Occipital lobe (tissue), 2 donors: ENCODE data around the gene KDM5B. TPM values are rescaled to one million over a fixed set of nuclear protein-coding genes. Genes with fewer than 3 reads are reported as not detected.
"Not testable (repeated sequence)": the region's sequence is repeated elsewhere in the genome, so short reads cannot be mapped to it uniquely, and the experiment has no call there.

Source experiments
- DNase-seq: peaks from one replicate; lab custom pipeline; 2025; lab: John Stamatoyannopoulos, UW
- total RNA-seq: library from RNA; depleted of rRNA; stranded (reverse); fragments of >200 nt; gene quantifications from one replicate; pipeline ENCODE4 v1.2.3, GENCODE V29; 2014

Gene KDM5B
- total RNA-seq, result 169 TPM

DNA sequence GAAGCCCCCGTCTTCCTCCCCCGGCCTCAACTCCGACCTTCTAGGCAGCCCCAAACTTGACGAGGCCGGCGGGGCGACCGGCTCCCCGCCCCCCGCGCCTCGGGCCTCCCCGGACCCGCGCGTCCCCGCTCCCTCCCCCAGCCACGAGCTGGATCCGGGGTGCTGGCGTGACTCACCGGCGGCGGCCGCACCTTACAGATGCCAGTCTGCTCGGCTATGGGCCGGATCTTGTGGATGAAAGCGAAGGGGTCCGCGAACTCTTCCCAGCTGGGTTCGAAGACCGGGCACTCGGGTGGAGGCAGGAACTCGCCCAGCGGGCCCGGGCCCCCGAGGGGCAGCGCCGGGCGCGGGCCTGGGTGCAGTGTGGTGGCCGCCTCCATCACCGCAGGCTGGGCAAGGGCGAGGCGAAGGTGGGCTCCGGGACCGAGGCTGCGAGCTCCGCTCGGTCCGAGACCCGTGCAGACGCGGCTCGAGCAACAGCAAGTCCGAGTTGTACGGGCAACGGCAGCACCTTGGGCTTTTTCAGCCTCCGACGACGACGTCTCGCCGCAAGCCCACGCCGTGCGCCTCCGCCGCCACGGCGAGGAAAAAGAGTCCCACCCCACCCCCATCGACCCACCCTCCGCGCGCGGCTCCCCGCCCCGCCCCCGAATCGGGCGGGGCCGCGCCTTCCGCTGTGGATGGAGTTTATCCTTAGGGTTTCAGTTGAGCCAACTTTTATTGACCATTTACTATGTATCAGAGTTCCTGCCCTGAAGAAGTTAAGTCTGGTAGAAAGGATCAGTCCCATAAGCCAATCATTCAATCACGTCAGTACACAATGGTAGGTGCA is at the start of gene KDM5B:
TSS of gene KDM5B (minus strand) at position 496 of the 832 bp plus-strand sequence. CDS start at position 380, 116 bp downstream.
- DNase-seq, result peak; percentile 54

DNA sequence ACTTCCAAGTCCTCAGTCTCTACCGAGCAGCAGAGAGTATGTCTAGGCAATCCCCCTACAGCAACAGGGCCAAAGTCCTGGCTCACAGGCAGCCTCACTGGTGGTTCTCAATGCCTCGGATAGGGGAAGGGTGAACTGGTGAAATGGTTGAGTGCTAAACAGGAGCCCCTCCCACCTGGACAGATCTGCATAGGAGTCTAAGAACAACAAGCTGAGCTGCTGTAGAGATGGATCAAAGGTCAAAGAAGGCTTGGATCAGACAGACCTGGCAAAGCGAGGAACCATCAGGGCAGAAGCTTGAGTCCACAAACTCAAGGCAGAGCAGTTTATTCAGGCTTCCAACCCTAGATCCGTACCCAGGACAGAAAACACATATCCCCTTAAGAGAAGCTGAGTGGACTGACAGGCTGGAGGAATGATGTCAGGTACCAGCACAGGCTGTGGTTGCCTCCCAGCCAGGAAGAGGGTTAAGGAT is 49.0 kb upstream of the KDM5B start:
- DNase-seq, result no peak

DNA sequence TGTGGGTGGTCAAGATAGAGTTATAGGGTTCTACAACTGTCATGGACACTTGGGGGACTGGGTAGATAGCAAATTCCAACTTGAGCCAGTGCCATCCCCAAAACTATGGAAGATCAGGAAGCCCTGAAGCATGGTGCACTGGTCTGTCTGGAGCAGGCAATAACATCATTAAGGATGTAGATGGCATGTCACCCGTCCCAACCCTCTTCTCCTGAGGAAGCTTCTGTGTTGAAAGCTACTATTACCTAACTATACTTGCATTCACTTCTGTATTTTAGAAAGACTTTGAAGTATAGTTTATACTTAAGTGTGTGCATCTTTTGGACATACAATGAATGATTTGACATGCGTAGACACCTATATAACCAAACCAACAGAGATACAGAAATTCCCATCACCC is 47.8 kb upstream of the KDM5B start:
- DNase-seq, result no peak

DNA sequence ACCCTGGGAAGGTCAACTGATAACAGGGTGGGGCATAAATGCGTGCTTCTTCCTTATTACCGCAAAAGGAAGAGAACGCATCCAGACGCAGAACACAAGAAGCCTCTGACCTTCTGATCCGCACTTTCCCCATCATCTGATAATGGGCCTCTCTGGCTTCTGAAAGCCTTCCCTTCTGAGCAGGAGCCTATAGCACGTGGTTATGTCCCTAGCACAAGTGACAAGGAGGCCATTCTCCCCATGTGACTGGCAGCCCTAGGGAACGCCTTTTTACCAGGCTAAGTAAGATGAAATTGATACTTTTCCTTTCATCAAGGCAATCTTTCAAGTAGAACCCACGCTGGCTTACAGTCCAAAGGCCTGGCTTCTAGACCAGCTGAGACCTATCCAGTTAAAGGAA is 46.6 kb upstream of the KDM5B start:
- no peak for DNase-seq

DNA sequence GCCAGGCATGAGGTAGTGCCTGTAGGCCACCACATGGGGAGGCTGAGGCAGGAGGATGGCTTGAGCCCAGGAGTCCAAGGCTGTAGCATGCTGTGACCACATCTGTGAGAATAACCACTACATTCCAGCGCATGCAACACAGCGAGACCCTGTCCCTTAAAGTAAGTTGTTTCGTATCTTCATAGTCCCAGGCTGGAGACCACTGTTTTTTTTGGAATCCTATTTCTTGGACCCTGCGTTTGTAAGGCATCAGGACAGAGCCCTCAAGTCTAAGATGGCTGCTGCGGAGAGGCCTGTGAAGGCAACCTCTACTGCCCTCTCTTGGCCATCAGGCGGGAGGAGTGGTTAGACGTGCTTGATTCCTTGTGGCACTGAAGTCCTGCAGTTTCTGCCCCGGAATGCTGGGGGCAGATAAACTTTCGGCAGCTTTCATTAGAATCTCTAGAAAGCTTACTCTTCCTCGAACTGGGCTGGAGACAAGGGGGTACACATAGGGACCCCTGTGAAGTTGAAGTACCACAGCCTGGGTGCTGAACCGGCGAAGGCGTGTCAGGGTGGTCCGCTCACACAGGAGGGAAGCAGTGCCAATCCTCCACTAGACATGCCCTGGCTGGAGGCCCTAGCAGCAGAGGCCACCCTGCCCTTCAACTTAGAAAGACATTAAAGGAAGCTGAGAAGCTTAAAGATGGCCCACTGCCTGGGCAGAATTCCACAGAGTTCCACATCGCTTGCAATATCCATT is 44.1 kb upstream of the KDM5B start:
- no peak for DNase-seq

DNA sequence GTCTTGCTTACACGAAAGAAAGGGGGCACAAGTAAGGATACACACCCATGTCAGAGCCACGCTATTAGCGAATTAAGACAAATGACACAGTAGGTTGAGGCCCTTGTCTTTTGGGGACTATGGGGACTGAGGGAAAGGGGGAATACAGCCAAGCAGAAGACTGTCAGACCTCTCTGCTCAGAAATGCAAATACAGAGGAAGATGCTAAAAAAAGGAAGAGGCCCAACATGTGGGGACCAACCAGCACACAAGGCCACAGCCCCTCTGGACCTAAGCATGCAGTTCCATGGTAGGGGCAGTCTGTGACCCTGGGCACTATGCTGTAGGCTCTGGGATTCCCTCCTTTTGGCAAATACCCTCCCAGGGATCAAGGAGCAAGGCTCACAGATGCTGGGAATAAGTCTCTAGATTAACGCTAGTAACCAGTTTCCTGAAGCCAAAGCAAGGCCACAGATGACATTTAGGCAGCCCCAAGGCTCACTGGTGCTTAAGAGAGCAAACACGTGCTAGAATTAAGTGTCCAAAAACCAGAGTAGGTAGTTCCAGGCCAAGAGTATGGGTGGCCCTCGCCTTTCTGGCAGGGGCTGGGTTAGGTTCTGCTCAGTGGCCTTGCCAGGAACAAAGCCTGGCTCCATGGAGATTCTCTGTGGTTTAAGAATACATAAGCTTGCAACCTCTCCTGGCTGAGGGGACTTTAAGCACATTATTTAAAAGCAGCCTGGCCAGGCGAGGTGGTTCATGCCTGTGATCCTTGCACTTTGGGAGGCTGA is 42.6 kb upstream of the KDM5B start:
- DNase-seq, result no peak

DNA sequence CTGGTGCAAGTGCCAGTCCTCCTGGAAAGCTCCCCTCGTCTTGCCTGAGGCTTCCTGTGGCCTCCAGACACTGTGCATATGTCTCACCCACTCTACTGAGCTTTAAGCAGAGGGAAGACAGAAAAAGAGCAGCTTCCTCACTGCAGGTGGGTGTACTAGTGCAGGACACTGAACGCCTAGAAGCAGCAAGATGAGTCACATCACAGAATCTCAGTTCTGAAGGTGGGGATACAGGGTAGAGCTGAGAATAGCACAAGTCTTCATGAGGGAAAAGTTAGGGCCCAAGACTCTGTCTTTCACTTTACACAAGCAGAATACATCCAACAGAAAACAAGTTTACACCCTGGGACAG is 39.9 kb upstream of the KDM5B start:
- DNase-seq, result peak; percentile 56

DNA sequence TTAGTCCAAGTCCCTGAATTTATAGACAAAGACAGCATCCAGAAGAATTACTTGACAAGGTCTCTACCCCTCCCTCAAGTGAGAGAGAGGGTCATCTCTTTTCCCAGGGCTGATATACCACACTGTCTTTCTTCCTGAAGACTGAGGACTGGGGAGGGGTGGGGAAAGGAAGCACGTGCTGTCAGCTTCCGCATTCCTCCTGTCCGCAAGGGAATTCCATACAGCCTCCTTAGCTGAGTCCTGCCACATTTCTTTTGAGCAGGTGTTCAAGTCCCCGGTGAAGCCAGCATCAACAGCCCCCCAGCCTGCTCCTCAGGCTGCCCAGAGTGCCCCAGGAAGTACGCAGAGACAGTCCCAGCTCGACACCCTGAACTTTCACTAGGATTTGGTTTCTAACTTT is 36.7 kb upstream of the KDM5B start:
- no peak for DNase-seq

DNA sequence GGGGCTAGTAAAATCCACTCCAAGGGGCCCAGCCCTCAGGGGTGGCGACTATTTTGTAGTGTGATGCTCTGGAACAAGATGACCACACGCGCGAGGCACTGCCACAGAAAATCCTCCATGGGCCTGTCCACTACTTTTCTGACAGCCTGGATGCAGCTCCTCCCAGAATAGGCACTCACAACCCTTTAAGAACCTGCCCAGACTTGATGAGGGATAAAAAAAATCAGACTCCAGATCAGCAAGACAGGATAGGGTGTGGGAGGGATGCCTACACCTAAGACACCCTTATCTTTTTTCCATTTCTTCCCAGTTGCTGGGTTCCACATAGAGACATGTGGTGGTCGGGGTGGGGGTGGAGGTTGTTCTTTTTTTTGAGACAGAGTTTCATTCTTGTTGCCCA is 36.0 kb upstream of the KDM5B start:
- no peak for DNase-seq

DNA sequence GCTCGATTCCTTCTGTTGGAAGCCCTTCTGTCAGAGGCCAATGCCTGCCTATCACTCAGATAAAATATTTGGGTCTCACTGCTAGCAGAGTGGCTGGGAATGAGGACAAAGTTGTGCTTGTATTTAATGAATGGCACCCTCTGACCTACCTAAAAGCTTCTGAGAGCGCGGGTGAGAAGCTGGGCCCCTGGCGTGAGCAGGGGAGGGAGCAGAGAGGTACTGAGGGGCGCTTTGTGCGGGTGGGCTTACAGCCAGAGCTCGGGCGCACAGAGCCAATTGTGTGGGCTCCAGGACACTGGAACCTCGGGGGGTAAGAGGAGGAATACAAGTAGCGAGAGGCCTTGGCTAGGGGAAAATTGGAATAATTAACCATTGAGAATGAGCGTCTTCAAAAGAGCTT is 34.9 kb upstream of the KDM5B start:
- no peak for DNase-seq

DNA sequence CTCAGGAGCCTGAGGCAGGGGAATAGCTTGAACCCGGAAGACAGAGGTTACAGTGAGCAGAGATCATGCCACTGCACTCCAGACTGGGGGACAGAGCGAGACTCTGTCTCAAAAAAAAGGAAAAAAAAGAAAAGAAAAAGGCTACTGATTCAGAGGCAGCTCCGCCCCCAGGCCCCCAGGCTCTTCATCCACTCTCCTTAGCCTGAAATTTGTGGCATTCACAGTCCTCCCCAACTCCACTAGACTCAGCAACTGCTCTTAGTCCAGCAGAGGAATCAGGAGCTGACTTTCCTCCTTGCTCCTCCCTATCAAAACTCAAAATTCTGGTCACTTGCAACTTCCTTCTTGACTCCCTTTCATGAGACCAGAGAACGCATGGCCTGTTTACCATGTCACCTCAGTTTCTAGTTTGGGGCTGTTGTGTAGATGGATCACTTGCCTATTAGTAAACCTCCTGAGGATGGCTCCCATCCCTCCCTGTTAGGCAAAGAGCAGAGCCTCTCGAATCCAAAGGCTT is 29.6 kb upstream of the KDM5B start:
- no peak for DNase-seq

DNA sequence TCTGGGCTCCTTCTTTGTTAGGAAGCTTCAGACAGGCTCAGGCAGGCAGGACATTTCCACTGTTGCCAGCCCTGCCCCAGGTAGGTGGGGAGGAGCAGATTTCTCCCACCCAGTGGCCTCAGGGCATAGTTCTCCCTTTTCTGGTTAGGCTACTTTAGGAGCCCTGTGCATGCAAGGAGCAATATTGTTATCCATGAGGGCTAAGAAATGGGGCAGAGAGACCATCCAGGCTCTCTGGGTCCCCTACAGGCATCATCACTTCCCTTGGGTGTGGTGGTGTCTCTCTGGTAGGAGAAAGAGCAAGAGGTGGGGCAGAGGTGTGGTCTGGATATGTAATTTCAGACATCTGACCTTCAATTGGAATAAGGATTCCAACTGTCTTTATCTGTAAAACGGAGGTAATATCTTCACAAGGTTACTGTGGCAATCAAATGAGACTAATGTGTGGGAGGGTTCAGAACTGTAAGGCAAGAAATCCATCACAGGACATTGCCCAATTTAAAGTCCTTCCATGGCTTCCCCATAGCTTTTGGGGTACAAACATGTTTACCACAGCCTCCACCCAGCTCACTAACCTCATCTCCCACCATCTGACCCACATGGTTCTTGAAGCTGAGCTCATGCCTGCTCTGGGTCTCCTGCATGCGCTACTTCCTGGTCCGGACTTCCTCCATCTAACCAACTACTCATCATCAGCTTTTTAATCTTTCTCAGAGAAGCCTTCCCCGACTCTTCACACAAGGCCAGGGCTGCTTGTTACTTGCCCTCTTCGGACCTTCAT is 28.6 kb upstream of the KDM5B start:
- DNase-seq, result no peak

DNA sequence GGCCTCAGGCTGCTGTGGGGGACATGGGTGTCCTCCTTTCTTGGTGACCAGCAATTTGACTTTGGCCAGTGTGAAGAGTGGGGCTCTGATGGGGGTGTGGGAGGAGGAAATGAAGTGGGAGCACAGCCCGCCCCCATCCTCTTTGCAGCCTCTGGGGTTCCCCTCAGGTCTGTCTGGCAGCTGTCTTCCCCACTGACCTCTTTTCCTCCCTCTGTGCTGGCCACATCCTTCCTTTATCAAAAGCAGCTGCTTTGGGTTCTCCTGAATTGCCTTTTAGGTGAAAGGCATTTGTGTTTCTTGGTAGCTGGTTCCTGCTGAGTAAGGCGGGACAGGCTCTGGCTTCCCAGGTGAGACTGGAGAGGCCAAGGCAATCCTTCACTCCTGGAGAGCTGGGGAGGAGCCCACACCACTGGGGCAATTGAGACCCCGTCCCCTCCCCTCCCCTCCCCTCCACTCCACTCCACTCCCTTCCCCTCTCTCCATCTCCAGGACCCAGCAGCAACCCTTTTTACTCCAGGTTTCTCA is 27.4 kb upstream of the KDM5B start:
- no peak for DNase-seq

DNA sequence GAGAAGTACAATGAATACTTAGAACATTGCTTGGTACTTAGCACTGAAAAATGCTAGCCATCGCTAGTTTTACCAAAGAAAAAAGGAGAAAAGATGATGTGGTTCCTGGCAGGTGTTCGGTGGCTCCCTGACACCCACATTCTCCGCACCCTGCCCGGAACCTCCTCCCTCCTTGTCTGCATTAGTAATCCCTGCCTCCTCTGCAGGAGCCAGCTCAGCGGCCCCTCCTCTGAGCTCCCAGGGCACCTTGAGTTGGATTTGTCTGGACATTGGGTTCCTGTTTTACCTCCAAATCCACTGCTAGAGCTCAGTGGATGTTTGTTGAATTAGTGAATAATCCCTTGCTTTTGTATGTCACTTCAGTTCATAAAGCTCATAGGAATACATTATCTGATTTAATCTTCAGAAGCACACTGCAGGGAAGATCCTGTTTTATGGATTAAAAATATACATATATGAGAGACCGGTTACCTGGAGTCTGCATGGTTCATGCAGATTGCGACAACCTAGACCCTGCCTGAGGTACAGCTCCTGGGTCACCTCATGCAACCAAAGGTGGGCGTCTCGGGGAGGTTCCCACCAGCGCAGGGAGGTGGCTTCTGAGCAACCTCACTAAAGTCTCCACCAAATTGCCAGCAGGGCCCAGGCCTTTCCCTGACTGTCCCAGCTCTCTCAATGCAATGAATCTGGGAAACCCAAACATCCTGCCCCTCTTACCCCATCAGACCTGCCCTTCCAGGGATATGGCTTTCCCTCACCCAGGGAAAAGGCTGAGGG is 26.7 kb upstream of the KDM5B start:
- peak; percentile 39 for DNase-seq

DNA sequence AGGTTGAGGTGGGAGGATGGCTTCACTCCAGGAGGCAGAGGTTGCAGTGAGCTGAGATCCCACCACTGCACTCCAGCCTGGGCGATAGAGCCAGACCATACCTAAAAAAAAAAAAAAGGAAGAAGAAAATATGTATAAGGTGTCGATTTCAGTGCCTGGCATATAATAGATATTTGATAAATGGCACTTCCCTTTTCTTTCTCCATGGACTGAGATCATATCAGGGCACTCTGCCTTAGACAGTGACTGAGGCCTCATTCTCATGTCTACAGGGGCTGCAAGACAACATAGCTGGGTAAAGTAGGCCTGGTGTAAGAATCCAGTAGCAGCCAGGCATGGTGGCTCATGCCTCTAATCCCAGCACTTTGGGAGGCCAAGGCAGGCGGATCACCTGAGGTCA is 23.7 kb upstream of the KDM5B start:
- no peak for DNase-seq

DNA sequence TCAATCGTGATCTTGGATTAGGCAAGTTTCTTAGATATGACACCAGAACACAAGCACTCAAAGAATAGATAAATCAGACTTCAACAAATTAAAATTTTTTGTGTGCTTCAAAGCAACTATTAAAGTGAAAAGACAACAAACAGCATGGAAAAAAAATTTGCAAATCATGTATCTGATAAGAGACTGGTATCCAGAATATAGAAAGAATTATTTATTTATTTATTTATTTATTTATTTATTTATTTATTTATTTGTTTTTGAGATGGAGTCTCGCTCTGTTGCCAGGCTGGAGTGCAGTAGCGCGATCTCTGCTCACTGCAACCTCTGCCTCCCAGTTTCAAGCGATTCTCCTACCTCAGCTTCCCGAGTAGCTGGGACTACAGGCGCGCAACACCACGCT is 21.0 kb upstream of the KDM5B start:
- not testable (repeated sequence) for DNase-seq

DNA sequence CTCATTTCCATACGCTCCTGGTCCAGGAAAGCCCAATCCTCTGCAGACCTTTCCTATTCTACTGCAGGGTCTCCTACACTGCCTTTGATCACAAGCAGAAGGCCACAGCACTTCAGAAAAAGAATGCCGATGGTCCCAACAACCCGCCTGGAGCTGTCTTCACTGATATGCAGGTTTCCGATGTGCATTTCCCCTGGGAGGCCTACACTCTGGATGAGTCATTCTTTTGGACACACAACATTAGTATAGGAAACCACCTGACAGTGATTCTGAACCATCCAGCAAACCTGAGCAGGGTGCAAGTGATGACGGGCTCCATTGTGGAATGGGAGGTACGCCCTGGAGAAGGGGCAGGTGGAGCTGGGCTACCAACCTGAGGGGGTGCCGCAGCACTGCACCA is 17.5 kb upstream of the KDM5B start:
- DNase-seq, result no peak

DNA sequence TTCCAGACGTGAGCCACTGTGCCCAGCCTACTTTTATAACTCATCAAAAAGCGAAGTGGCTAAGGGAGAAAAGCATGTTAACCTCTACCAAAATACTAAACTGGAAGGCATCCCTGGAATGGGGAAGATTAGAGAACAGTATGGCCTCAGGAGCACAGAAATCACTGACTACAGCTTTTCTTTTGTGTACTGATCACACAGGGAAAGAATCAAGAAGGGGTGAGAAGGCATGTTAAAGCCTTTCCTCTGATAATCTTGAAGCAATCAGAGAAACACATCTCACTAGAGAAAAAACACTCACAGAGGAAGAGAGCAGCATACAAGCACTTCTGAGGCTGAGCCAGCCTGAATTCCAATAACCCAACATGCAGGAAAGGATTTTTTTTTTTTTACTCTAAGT is 13.2 kb upstream of the KDM5B start:
- no peak for DNase-seq

DNA sequence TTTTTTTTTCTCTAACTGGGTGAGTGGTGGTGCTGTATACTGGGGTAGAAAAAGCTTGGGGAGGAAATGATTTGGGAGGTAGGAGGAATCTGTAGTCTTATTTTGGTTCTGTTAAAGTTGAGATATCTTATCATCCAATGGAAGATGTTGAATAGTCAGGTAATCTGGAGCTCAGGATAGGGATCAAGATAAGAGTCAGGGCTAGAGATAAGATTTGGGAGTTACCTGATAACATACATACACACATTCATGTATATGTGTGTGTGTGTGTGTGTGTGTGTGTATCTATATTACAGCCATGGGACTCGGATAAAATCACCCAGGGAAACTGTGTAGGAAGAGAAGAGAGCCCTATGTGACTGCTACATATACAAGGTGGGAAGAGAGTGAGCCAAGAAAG is 10.6 kb upstream of the KDM5B start:
- DNase-seq, result no peak

DNA sequence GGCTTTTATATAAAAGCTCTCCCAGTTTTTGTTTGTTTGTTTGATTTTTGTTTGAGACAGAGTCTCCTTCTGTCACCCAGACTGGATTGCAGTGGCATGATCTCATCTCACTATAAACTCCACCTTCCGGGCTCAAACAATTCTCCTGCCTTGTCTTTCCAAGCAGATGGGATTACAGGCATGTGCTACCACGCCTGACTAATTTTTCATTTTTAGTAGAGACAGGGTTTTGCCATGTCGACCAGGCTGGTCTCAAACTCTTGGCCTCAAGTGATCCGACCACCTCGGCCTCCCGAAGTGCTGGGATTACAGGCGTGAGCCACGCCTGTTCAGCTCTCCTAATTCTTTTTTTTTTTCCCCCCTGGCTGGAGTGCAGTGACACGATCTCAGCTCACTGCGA is 6.9 kb upstream of the KDM5B start:
- DNase-seq, result no peak
